Activated naive CD4-positive, alpha-beta T cell treated with anti-CD3 and anti-CD28 coated beads, Interleukin-2, amount 10 ng/mL, durations not matched to agents 5 hours and 36 hours (primary cell): ENCODE data around the gene CCDC47. TPM values are rescaled to one million over a fixed set of nuclear protein-coding genes. Genes with fewer than 3 reads are reported as not detected.

ENCODE experiments used
- total RNA-seq, 2 experiments: library from RNA; stranded (reverse); gene quantifications; one replicate each; pipeline ENCODE4 v1.2.3, GENCODE V29; 2021

CCDC47 gene, protein sequence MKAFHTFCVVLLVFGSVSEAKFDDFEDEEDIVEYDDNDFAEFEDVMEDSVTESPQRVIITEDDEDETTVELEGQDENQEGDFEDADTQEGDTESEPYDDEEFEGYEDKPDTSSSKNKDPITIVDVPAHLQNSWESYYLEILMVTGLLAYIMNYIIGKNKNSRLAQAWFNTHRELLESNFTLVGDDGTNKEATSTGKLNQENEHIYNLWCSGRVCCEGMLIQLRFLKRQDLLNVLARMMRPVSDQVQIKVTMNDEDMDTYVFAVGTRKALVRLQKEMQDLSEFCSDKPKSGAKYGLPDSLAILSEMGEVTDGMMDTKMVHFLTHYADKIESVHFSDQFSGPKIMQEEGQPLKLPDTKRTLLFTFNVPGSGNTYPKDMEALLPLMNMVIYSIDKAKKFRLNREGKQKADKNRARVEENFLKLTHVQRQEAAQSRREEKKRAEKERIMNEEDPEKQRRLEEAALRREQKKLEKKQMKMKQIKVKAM
- total RNA-seq = 10 to 100 TPM; 46.0 to 47.9 TPM

GRCh38 chr17:63773272-63774140 is at the start of gene CCDC47:
Gene CCDC47, minus strand, starts transcription at chr17:63773597. Its CDS starts 7,422 bp downstream, at chr17:63766175.

GRCh38 chr17:63774141-63774968 is 958 bp upstream of the CCDC47 start, which contains the start of gene DDX42:
Gene DDX42, plus strand, starts transcription at chr17:63774170. Its CDS starts 12,880 bp downstream, at chr17:63787050.

DNA sequence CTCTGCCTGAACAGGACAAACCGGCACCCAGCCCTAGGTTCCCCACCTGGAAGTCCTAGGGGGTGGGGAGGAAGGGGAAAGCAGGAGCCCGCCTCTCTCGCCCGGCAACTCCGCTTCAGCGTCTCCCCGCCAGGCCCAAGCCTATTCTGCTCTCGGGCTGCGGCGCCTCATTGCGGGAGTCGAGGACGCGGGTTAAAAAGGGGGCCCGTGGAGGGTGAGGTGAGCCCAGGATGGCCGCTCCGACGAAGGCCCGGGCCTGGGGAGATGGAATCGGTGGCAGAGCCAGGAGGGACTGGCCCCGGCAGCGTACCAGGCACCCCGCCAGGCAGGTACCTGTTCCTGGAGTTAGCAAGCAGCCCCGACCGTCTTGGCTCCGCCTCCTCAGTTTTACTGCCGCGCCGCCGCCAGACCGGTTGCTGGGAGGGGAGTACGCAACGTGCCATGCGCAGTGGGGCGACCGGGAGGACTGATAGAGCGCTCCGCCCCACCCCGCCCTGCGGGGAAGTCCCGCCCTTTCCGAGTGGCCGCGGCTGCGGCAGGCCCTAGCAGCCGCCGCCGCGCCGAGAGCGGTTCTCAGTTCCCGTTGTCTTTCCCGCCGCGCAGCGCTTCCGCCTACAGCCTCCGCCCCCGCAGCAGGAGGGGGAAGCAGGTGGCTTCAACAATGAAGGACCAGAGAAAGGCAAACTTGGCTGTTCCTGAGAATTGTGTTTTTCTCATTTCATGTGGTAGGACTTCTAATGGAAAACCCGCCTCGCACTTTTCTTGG is 31.8 kb downstream of the CCDC47 start, which contains the start of gene STRADA:
Gene STRADA, minus strand, starts transcription at position 392 of the 766 bp plus-strand sequence. CDS start 13,430 bp downstream, outside the sequence.

GRCh38 chr17:63699638-63700527 is 73.5 kb downstream of the CCDC47 start, which contains the start of gene LIMD2:
Gene LIMD2, minus strand, starts transcription at chr17:63700125. Its CDS starts 827 bp downstream, at chr17:63699298.

Other genes with a start within 250 kb of the CCDC47 start
- gene DCAF7, start 223.1 kb downstream of the CCDC47 start, total RNA-seq = 100 to 1,000 TPM; 109 to 116 TPM
- gene TACO1, start 172.7 kb downstream of the CCDC47 start, total RNA-seq = 10 to 100 TPM; 20.3 to 22.4 TPM
- 10 to 100 TPM; 43.0 to 44.6 TPM for gene MAP3K3, start 151.2 kb downstream of the CCDC47 start, total RNA-seq
- 100 to 1,000 TPM; 522 to 536 TPM for gene LIMD2, start 73.5 kb downstream of the CCDC47 start, total RNA-seq
- gene STRADA, start 31.8 kb downstream of the CCDC47 start, total RNA-seq = 10 to 100 TPM; 40.0 to 42.5 TPM
- gene DDX42, start 573 bp upstream of the CCDC47 start, total RNA-seq = 100 to 1,000 TPM; 122 to 123 TPM
- 100 to 1,000 TPM; 131 to 137 TPM for gene PSMC5, start 53.8 kb upstream of the CCDC47 start, total RNA-seq
- 10 to 100 TPM; 42.1 to 44.5 TPM for gene FTSJ3, start 54.1 kb upstream of the CCDC47 start, total RNA-seq
- gene SMARCD2, start 69.1 kb upstream of the CCDC47 start, total RNA-seq = 100 to 1,000 TPM; 127 to 128 TPM
- gene CSH2, start 100.1 kb upstream of the CCDC47 start, total RNA-seq = not detected
- gene GH2, start 108.3 kb upstream of the CCDC47 start, total RNA-seq = not detected
- gene CSH1, start 123.0 kb upstream of the CCDC47 start, total RNA-seq = not detected
- gene CSHL1, start 137.7 kb upstream of the CCDC47 start, total RNA-seq = not detected
- not detected for gene GH1, start 145.2 kb upstream of the CCDC47 start, total RNA-seq
- gene CD79B, start 158.7 kb upstream of the CCDC47 start, total RNA-seq = 10 to 100 TPM; 37.2 to 38.2 TPM
- under 1 TPM in 1 of 2 experiments, not detected in 1; 0.08 TPM for gene SCN4A, start 199.3 kb upstream of the CCDC47 start, total RNA-seq
- 1 to 10 TPM; 1.5 to 2.0 TPM for gene PRR29, start 224.8 kb upstream of the CCDC47 start, total RNA-seq
- gene ICAM2, start 247.0 kb upstream of the CCDC47 start, total RNA-seq = 100 to 1,000 TPM; 124 to 133 TPM